Urinary bladder (tissue), 4 donors: ENCODE results near the gene LRFN5. TPM values are rescaled to one million over a fixed set of nuclear protein-coding genes. Genes with fewer than 3 reads are reported as not detected.
A peak's percentile ranks its signal among the peaks of the same experiment; 100 is the strongest.
"Not testable (repeated sequence)": the region's sequence is repeated elsewhere in the genome, so short reads cannot be mapped to it uniquely, and the experiment has no call there.

Experiments
- DNase-seq: peaks from one replicate; pipeline ENCODE4 v3.0.0-alpha.2; 2015; ENCODE audit errors: extremely low spot score
- H3K27ac ChIP-seq: one replicate; pipeline ENCODE4 v1.5.1; 2013; ENCODE audit warnings: low read depth, mild to moderate bottlenecking, moderate library complexity
- H3K36me3 ChIP-seq: one replicate; pipeline ENCODE4 v1.6.1; 2013; ENCODE audit warnings: mild to moderate bottlenecking, moderate library complexity; ENCODE audit not compliant: insufficient read depth
- H3K4me1 ChIP-seq: one replicate; pipeline ENCODE4 v1.6.1; 2013; ENCODE audit warnings: mild to moderate bottlenecking, moderate library complexity; ENCODE audit not compliant: insufficient read depth
- H3K4me3 ChIP-seq: one replicate; pipeline ENCODE4 v1.5.1; 2013; ENCODE audit warnings: low read depth, low read length
- WGBS: extraction: QIAGEN DNeasy Blood & Tissue Kit; methylation state at CpG from one replicate; pipeline ENCODE4 v1.1.7; 2013; 5-methylcytosine and 5-hydroxymethylcytosine counted together
- polyA plus RNA-seq: library from polyadenylated mRNA; stranded (reverse); fragments of 200-250 nt; gene quantifications from one replicate; pipeline ENCODE4 v1.2.3, GENCODE V29; 2013
- total RNA-seq: library from RNA; depleted of rRNA; stranded (reverse); fragments of >200 nt; gene quantifications from one replicate; pipeline ENCODE4 v1.2.3, GENCODE V29; 2014
- donor health status: healthy with polysubstance abuse.
- donor health status: healthy.

The LRFN5 gene
- 45.9 TPM for total RNA-seq
- polyA plus RNA-seq = 12.7 TPM

DNA sequence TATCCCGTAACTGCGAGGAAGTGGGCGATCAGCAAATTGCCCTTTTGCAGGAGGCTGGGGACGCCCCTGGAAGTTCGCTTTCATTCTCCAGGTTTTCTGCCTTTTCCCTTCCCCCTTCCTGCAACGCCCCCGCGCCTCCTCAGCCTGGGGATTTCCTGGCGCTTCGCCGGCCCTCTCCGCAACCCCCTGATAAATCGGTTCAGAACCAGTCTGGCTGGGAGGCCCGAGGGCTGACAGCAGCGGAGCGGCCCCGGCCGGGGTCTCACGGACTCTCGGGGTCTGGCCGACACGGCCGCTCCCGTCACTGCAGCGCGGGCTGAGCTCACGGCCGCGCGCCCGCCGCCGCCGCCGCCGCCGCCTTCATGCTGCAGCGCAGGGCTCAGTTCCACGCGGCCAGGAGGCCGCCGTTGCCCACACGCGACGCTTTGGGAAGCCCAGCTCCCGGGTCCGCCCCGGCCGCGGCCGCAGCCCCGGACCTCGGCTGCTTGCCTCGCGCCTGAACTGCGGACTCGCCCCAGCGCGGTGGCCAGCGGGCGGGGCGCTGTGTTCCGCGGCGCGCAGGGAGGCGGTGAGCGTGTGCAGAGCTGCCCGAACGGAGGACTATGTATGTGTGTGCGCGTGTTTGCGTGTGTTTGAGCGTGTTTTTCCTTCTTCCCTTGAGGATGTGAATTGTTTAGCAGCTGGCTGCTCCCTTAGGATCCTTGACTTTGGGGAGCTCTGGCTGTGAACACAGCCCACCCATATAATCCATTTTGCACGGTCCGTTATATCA, at the start of gene LRFN5:
Gene LRFN5 (plus strand): TSS at position 345 of the 772 bp plus-strand sequence.
- Histone ChIP-seq H3K27ac (peak within 1 kb of the TSS; percentile 76), H3K4me1 (no peaks in the 10 kb centered on the region), H3K4me3 (peak within 1 kb of the TSS; percentile 76), H3K36me3 (no peaks in the 10 kb centered on the region)
- DNase-seq = peak; percentile 6
- WGBS = under 1% methylated on average over 76 of the region's 76 CpGs

DNA sequence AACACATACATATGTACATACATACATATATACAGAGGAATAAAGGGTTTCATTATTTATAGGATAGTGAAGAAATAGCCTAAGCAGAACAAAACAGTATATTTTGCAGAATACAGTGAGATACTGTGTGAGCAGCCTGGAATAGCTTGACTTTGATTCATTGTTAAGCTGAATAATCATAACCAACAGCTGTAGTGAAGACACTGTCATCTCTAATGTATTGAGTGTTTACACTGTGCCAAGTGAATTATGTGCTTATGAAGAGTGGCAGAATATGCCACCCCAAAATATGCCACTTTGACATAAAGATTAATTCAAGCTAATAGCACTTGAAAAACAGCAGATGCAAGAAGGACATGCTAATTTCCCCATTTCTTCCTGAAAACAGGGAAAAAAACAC, 48.2 kb upstream of the LRFN5 start:
- DNase-seq = no peak
- Histone ChIP-seq H3K4me3 (no peak overlapping the region), H3K4me1 (no peaks in the 10 kb centered on the region), H3K36me3 (no peaks in the 10 kb centered on the region), H3K27ac (no peak overlapping the region)

DNA sequence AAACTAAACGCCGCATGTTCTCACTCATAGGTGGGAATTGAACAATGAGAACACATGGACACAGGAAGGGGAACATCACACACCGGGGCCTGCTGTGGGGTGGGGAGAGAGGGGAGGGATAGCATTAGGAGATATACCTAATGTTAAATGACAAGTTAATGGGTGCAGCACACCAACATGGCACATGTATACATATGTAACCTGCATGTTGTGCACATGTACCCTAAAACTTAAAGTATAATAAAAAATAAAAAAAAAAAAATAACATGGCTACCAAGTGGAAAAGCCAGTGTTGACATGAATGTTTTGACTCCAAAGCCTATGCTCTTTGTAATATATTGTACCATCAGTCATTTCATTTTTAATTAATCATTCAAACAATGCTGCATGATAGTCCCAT, 39.8 kb upstream of the LRFN5 start:
- over 99% methylated on average over 3 of the region's 3 CpGs for WGBS
- H3K4me1 ChIP-seq = not testable (repeated sequence)

DNA sequence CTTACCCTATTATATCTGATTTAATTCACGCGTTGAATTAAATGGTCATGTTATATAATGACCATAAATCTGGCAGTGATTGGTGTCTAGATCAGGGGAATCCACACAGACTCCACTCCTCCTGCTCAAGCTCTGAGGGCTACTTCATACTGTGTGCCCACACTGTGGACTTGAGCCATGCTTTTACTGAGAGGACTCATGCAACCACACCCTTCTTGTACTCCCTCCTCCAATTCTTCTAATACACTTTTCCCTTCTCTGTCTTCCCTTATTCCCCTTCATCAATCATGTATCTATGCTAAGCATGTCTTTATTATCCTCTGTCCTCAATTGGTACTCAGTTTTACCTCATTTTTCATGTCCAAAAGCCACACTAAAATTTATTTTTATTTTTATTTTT, 37.7 kb upstream of the LRFN5 start:
- Histone ChIP-seq H3K4me3 (no peak overlapping the region), H3K4me1 (no peaks in the 10 kb centered on the region), H3K36me3 (no peaks in the 10 kb centered on the region), H3K27ac (no peak overlapping the region)
- WGBS = 97% methylated on average over 2 of the region's 2 CpGs
- no peak for DNase-seq

More for the DNA sequence above, 39.8 kb upstream of the LRFN5 start:
- not testable (repeated sequence) for H3K27ac ChIP-seq, H3K4me3 ChIP-seq, DNase-seq, H3K36me3 ChIP-seq

DNA sequence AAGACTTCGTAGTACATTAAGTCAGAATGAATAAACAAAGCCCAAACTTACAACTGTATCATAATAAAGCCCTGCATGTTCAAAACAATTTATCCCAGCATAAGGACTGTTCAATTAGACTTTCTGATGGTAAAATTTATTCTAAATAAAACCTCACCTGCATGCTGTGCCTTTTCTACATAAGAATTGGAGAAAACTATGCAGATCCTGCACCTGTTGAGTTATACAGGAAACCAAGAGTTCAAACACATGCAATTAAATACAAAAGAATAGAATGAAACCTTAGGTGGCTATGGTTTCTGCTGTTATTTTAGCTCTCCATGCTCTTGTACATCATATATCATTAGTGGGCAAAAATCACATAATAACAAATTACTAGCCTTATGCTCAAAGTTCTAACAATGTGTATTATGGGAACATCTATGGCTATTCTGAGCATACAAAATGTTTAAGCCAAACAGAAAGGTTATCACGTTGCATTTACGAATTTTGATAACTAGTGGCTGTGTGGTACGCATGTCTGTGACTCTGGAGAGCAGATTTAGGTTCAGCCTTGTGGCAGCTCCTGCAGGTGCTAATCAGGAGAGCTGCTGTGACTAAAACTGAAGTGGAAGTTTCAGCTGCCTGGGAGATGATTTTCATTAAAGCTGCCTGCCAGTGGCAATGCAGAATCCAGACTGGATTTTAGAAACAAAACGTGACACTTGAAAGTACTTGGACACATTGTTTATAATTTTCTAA, 36.1 kb upstream of the LRFN5 start:
- Histone ChIP-seq H3K4me3 (no peak overlapping the region), H3K27ac (no peak overlapping the region), H3K4me1 (no peaks in the 10 kb centered on the region), H3K36me3 (no peaks in the 10 kb centered on the region)
- 76% methylated on average over 5 of the region's 5 CpGs for WGBS
- DNase-seq = no peak

DNA sequence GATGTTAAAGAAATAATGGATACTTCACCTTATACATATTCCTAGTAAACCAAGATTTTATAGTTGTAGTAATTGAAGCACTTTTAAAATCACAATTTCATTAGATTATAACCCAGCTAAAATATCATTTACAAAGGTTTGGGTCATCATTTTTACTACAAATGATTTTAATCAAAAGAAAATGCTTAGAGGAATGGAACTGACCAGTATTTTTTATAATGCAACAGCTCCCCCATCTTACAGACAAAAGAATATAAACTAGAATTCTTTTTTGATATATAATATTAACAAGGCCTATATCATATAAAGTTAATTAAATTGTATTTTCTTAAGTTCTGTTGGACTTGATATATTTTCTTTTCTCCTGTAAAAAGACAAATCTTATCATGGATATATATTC, 20.4 kb upstream of the LRFN5 start:
- H3K27ac ChIP-seq = no peak overlapping the region
- H3K4me1 ChIP-seq = no peaks in the 10 kb centered on the region
- DNase-seq = no peak
- H3K4me3 ChIP-seq = no peak overlapping the region
- no peaks in the 10 kb centered on the region for H3K36me3 ChIP-seq

DNA sequence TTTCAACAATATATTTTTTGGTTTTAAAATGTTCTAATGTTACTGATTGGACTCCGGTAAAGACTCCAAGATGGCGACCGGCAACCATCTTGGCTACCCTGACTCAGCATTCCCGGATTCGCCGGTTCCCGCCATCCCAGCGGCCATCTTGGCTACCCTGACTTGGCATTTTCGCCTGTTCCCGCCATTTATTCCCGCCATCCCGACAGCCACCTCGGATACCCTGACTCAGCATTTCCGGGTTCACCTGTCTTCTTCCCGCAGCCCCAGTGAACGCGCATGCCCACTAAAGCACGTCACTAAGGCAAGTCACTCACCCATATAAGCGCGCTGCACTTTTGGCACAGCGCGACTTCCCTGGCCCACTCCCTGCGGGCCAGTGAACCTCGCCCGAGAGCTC, 9.0 kb upstream of the LRFN5 start:
- no peak for DNase-seq
- 98% methylated on average over 25 of the region's 25 CpGs for WGBS
- Histone ChIP-seq H3K4me1 (no peaks in the 10 kb centered on the region), H3K27ac (no peak overlapping the region), H3K4me3 (no peak overlapping the region), H3K36me3 (no peaks in the 10 kb centered on the region)

DNA sequence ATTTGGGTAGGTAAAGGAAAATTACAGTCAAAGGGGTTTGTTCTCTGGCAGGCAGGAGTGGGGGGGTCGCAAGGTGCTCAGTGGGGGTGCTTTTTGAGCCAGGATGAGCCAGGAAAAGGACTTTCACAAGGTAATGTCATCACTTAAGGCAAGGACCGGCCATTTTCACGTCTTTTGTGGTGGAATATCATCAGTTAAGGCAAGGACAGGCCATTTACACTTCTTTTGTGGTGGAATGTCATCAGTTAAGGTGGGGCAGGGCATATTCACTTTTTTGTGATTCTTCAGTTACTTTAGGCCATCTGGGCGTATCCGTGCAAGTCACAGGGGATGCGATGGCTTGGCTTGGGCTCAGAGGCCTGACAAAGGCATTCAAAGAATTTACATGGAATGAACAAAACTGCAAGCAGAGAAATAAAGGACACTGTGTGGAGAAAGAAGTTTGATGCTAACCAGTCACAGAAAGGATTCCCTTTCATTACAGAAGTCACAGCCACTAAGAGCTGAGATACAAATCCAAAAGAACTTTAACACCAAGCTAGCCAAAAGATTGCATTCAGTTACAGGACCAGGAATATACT, 6.8 kb upstream of the LRFN5 start:
- DNase-seq, H3K4me1 ChIP-seq, H3K36me3 ChIP-seq, H3K27ac ChIP-seq, H3K4me3 ChIP-seq: not testable (repeated sequence)
- 78% methylated on average over 6 of the region's 6 CpGs for WGBS

DNA sequence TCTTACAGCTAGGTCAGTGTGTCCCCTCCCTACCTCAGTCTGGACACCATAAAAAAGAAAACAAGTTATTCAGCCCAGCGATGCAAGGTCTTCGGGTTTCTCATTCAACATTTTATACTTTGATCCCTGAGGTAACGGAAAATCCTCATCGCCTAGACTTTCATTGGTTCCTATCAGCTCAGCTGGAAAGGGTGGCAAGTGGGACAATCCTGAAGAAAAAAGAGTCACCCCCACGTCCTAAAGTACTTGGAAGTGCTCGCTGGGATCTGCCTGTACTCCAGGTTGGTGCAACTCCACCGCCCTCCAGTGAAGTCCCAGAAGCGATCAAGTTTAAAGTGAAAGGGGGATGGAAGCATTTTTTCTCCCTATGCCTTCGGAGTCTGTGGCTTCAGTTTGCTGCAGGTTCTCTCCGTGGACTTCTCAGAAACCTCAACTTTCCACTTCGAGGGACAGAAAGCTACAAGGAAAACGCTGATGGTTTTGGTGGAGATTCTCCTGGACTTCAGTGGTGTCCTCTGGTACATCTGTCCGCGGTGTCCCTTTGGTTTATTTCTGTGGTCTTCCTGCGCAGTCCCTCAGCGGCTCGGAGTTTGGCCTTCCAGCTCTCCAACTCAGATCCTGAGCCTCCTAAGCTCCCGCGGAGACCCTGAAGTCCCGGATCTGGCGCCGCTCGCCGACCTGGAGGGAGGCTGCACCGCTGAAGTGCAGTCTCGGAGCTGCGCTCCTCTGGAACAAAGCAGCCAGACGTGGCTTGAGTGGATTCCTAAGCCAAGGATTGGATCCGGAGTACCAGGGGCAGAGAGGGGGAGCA, 1.8 kb upstream of the LRFN5 start:
- peak overlapping the region; percentile 56 for H3K27ac ChIP-seq
- H3K4me1 ChIP-seq = no peaks in the 10 kb centered on the region
- peak overlapping the region; percentile 76 for H3K4me3 ChIP-seq
- WGBS = 2% methylated on average over 29 of the region's 29 CpGs
- H3K36me3 ChIP-seq = no peaks in the 10 kb centered on the region
- peak; percentile 39 for DNase-seq

DNA sequence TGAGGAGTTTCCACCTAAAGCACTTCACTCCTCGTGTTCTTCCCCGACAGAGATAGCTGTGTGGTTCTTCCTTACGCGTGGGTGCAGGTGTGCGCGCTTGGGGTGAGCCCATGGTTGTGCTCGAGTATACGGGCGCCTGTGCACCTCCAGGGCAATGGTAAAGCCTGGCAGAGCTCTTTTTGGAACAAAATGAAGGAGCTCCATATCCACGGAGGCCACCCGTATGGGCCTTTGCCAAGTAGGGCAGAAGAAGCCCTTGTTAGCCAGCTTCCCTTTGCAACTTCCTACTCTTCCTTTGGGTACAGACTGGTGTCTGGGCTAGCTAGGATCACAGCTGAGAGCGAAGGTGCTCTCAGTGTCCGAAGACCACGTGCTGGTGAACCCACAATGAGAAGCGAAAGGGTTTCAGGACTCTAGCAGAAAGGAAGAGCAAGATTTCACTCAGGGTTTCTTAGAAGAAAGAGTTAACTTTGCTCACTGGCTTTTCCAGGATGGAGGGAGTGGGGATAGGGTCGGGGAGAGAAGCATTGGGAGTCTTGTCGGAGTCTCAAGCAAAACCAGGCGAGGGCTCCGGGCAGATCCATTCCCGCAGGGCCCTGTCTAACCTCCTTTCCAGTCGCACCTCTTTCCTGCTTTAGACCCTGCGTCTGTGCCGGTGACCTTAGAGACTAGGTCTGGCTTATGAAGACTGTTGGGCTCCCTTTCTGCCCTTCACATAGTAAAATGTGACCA, 960 bp upstream of the LRFN5 start:
- Histone ChIP-seq H3K27ac (peak overlapping the region; percentile 76), H3K36me3 (no peaks in the 10 kb centered on the region), H3K4me3 (peak overlapping the region; percentile 76), H3K4me1 (no peaks in the 10 kb centered on the region)
- 2% methylated on average over 23 of the region's 23 CpGs for WGBS
- peak; percentile 25 for DNase-seq

DNA sequence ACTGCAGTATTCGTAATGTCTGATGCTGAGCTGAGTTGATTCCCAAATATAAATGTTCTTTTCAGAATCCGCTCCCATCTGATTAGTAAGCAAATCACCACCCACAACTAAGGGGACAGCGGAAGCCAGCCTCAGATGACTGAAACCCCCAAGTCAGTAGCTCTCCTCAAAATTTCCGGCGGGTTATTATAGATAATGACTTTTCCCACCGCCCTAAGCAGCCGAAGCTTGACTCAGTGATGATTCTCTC, 469 bp upstream of the LRFN5 start:
- H3K27ac ChIP-seq = peak overlapping the region; percentile 76

DNA sequence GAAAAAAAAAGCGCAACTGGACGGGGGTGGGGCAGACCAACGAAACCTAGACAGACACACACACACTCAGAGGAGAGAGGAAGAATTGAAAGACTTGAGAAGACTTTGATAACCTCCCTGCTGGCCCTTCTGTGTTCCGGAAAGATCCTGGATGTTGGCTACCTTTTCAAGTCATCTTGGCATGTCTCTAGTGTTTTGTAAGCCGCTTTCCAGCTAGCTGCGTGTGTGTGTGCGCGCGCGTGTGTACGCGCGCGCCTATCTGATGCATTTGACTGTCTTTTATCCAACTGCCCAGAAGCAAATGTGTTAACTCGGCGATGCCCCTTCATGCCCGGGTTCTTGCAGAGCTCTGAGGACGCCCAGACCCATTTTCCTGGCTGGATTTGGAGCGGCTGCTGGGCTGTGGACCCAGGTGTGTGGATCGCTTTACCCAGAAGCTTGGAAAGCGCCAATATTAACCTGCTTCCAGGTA, 664 bp downstream of the LRFN5 start:
- no peaks in the 10 kb centered on the region for H3K36me3 ChIP-seq
- WGBS = under 1% methylated on average over 21 of the region's 21 CpGs
- peak; percentile 3 for DNase-seq
- H3K4me3 ChIP-seq = peak overlapping the region; percentile 76
- no peaks in the 10 kb centered on the region for H3K4me1 ChIP-seq
- H3K27ac ChIP-seq = peak overlapping the region; percentile 27

More for the DNA sequence above, 469 bp upstream of the LRFN5 start:
- Histone ChIP-seq H3K4me3 (peak overlapping the region; percentile 76), H3K4me1 (no peaks in the 10 kb centered on the region), H3K36me3 (no peaks in the 10 kb centered on the region)
- WGBS = 1% methylated on average over 7 of the region's 7 CpGs
- DNase-seq = peak; percentile 18
